Activated T-cell treated with anti-CD3 and anti-CD28 coated beads, Interleukin-2, amount 50 U/mL, for 72 hours (primary cell): Measurements from ENCODE around the gene MTRR. TPM values are rescaled to one million over a fixed set of nuclear protein-coding genes. Genes with fewer than 3 reads are reported as not detected.

Experiments used
- ATAC-seq, 2 donors: fragments of 150-1000 bp; cut with Tn5 transposase; replicated peaks in 1 of 2; 2 replicates each; pipeline ENCODE4 v1.10.0; 2021; ENCODE audit warnings: moderate library complexity in 2 of 2, mild to moderate bottlenecking in 1 of 2
- DNase-seq, 2 donors: peaks; one replicate each; pipeline ENCODE4 v3.0.0; 2021 to 2022; ENCODE audit warnings: mixed read lengths in 1 of 2
- H3K27ac Mint-ChIP-seq: one replicate; pipeline ENCODE4 v1.8.0; 2022; ENCODE audit warnings: mild to moderate bottlenecking, moderate library complexity, mixed read lengths
- H3K27me3 Mint-ChIP-seq: one replicate; pipeline ENCODE4 v1.8.0; 2022; ENCODE audit warnings: low read depth, mixed read lengths
- H3K36me3 Mint-ChIP-seq, 2 donors: one replicate each; pipeline ENCODE4 v1.8.0; 2022; ENCODE audit warnings: mixed read lengths in 2 of 2, mild to moderate bottlenecking in 1 of 2; ENCODE audit not compliant: insufficient read depth in 2 of 2
- H3K4me1 Mint-ChIP-seq: one replicate; pipeline ENCODE4 v1.8.0; 2022; ENCODE audit warnings: low read depth, mixed read lengths
- H3K4me3 Mint-ChIP-seq, 2 donors: one replicate each; pipeline ENCODE4 v1.8.0; 2022; ENCODE audit warnings: mild to moderate bottlenecking in 2 of 2, mixed read lengths in 2 of 2, moderate library complexity in 2 of 2
- H3K9me3 Mint-ChIP-seq, 2 donors: one replicate each; pipeline ENCODE4 v1.8.0; 2022; ENCODE audit warnings: mixed read lengths in 2 of 2
- total RNA-seq, 2 donors: library from RNA; stranded (reverse); gene quantifications; one replicate each; pipeline ENCODE4 v1.2.3, GENCODE V29; 2022

The MTRR gene
- 10 to 100 TPM; 65.0 to 67.6 TPM for total RNA-seq

GRCh38 chr5:7868773-7869473 is at the start of gene MTRR, which contains the start of gene FASTKD3:
MTRR (plus strand) TSS chr5:7869148; CDS start chr5:7870795, 1,647 bp downstream.
FASTKD3 (minus strand) TSS chr5:7869031; CDS start chr5:7868083, 948 bp downstream.
- peak; percentile 92 for DNase-seq
- Mint-ChIP-seq H3K27ac (peak within 1 kb of the TSS; percentile 92), H3K4me3 (peak within 1 kb of the TSS; percentile 92 to 95), H3K4me1 (peaks cover 75% of the 10 kb centered on the region), H3K36me3 (peaks cover 11 to 17% of the 10 kb centered on the region in 2 donors), H3K9me3 (no peaks in the 10 kb centered on the region), H3K27me3 (no peaks in the 10 kb centered on the region)
- peak; percentile 98 to 99 for ATAC-seq

GRCh38 chr5:7822449-7822848 is 46.5 kb upstream of the MTRR start:
- DNase-seq (no peak), ATAC-seq (no peak)
- Mint-ChIP-seq H3K27ac (no peak overlapping the region), H3K36me3 (no peaks in the 10 kb centered on the region), H3K9me3 (no peaks in the 10 kb centered on the region), H3K27me3 (peaks cover 26% of the 10 kb centered on the region), H3K4me1 (peaks cover 6% of the 10 kb centered on the region), H3K4me3 (no peak overlapping the region)

- no peak overlapping the region for H3K4me3 Mint-ChIP-seq
- DNase-seq (no peak), ATAC-seq (no peak)
- H3K9me3 Mint-ChIP-seq = no peaks in the 10 kb centered on the region
- no peaks in the 10 kb centered on the region for H3K36me3 Mint-ChIP-seq
- H3K27ac Mint-ChIP-seq = no peak overlapping the region
- peaks cover 26% of the 10 kb centered on the region for H3K27me3 Mint-ChIP-seq
- H3K4me1 Mint-ChIP-seq = peaks cover 6% of the 10 kb centered on the region
Measured at GRCh38 chr5:7823594-7823993, 45.4 kb upstream of the MTRR start.

- DNase-seq (no peak), ATAC-seq (no peak)
- Mint-ChIP-seq H3K36me3 (no peaks in the 10 kb centered on the region), H3K27me3 (peaks cover 19% of the 10 kb centered on the region), H3K4me1 (peaks cover 6% of the 10 kb centered on the region), H3K27ac (no peak overlapping the region), H3K4me3 (no peak overlapping the region), H3K9me3 (no peaks in the 10 kb centered on the region)
Measured at GRCh38 chr5:7824995-7825394, 44.0 kb upstream of the MTRR start.

- Mint-ChIP-seq H3K4me1 (peaks cover 6% of the 10 kb centered on the region), H3K27ac (no peak overlapping the region), H3K27me3 (peaks cover 19% of the 10 kb centered on the region), H3K4me3 (no peak overlapping the region), H3K36me3 (no peaks in the 10 kb centered on the region), H3K9me3 (no peaks in the 10 kb centered on the region)
- ATAC-seq (no peak), DNase-seq (no peak)
Measured at GRCh38 chr5:7825630-7826029, 43.3 kb upstream of the MTRR start.

GRCh38 chr5:7827610-7828009 is 41.3 kb upstream of the MTRR start:
- Mint-ChIP-seq H3K4me1 (no peaks in the 10 kb centered on the region), H3K4me3 (no peak overlapping the region), H3K27ac (no peak overlapping the region), H3K9me3 (no peaks in the 10 kb centered on the region), H3K36me3 (no peaks in the 10 kb centered on the region), H3K27me3 (peaks cover 11% of the 10 kb centered on the region)
- ATAC-seq (no peak), DNase-seq (no peak)

GRCh38 chr5:7828269-7828668 is 40.7 kb upstream of the MTRR start:
- Mint-ChIP-seq H3K36me3 (no peaks in the 10 kb centered on the region), H3K4me3 (no peak overlapping the region), H3K4me1 (no peaks in the 10 kb centered on the region), H3K9me3 (no peaks in the 10 kb centered on the region), H3K27me3 (peaks cover 11% of the 10 kb centered on the region), H3K27ac (no peak overlapping the region)
- ATAC-seq (no peak), DNase-seq (no peak)

GRCh38 chr5:7834982-7835381 is 34.0 kb upstream of the MTRR start:
- DNase-seq (no peak), ATAC-seq (no peak)
- Mint-ChIP-seq H3K36me3 (no peaks in the 10 kb centered on the region), H3K4me1 (no peaks in the 10 kb centered on the region), H3K27ac (no peak overlapping the region), H3K9me3 (peaks cover 0 to 2% of the 10 kb centered on the region in 2 donors), H3K27me3 (peaks cover 8% of the 10 kb centered on the region), H3K4me3 (no peak overlapping the region)

GRCh38 chr5:7837403-7837802 is 31.5 kb upstream of the MTRR start:
- Mint-ChIP-seq H3K9me3 (peaks cover 0 to 2% of the 10 kb centered on the region in 2 donors), H3K27me3 (peaks cover 9% of the 10 kb centered on the region), H3K27ac (no peak overlapping the region), H3K4me3 (no peak overlapping the region), H3K4me1 (no peaks in the 10 kb centered on the region), H3K36me3 (no peaks in the 10 kb centered on the region)
- DNase-seq = no peak
- no peak for ATAC-seq

GRCh38 chr5:7842531-7842930 is 26.4 kb upstream of the MTRR start:
- no peak for ATAC-seq
- DNase-seq = no peak
- Mint-ChIP-seq H3K9me3 (peaks cover 0 to 2% of the 10 kb centered on the region in 2 donors), H3K4me3 (no peak overlapping the region), H3K4me1 (no peaks in the 10 kb centered on the region), H3K27me3 (peaks cover 43% of the 10 kb centered on the region), H3K27ac (no peak overlapping the region), H3K36me3 (no peaks in the 10 kb centered on the region)

GRCh38 chr5:7844901-7845300 is 24.0 kb upstream of the MTRR start:
- DNase-seq (no peak), ATAC-seq (no peak)
- no peak overlapping the region for H3K4me3 Mint-ChIP-seq
- no peak overlapping the region for H3K27ac Mint-ChIP-seq
- H3K27me3 Mint-ChIP-seq = peaks cover 49% of the 10 kb centered on the region
- H3K9me3 Mint-ChIP-seq = no peaks in the 10 kb centered on the region
- H3K36me3 Mint-ChIP-seq = no peaks in the 10 kb centered on the region
- H3K4me1 Mint-ChIP-seq = peaks cover 2% of the 10 kb centered on the region

GRCh38 chr5:7845557-7845956 is 23.4 kb upstream of the MTRR start:
- no peaks in the 10 kb centered on the region for H3K36me3 Mint-ChIP-seq
- H3K27ac Mint-ChIP-seq = no peak overlapping the region
- H3K4me3 Mint-ChIP-seq = no peak overlapping the region
- ATAC-seq = no peak
- no peaks in the 10 kb centered on the region for H3K9me3 Mint-ChIP-seq
- peaks cover 5% of the 10 kb centered on the region for H3K4me1 Mint-ChIP-seq
- DNase-seq = no peak
- H3K27me3 Mint-ChIP-seq = peaks cover 49% of the 10 kb centered on the region

GRCh38 chr5:7846327-7846726 is 22.6 kb upstream of the MTRR start:
- H3K27ac Mint-ChIP-seq = no peak overlapping the region
- H3K4me3 Mint-ChIP-seq = no peak overlapping the region
- no peak for ATAC-seq
- H3K36me3 Mint-ChIP-seq = peaks cover 0 to 3% of the 10 kb centered on the region in 2 donors
- no peaks in the 10 kb centered on the region for H3K9me3 Mint-ChIP-seq
- peaks cover 53% of the 10 kb centered on the region for H3K27me3 Mint-ChIP-seq
- peaks cover 5% of the 10 kb centered on the region for H3K4me1 Mint-ChIP-seq
- DNase-seq = no peak

GRCh38 chr5:7848296-7848695 is 20.7 kb upstream of the MTRR start:
- Mint-ChIP-seq H3K4me3 (no peak overlapping the region), H3K4me1 (peaks cover 16% of the 10 kb centered on the region), H3K27ac (no peak overlapping the region), H3K9me3 (peaks cover 2% of the 10 kb centered on the region in 2 donors), H3K36me3 (peaks cover 2 to 3% of the 10 kb centered on the region in 2 donors), H3K27me3 (peaks cover 46% of the 10 kb centered on the region)
- DNase-seq (no peak), ATAC-seq (no peak)
